Cardiac muscle cell (in vitro differentiated cells and primary cell): ENCODE measurements around the gene NPAS3. TPM values are rescaled to one million over a fixed set of nuclear protein-coding genes. Genes with fewer than 3 reads are reported as not detected.

Experiments used
- DNase-seq, 2 donors: peaks; one replicate each; pipeline versions ENCODE4 v3.0.0 to v3.0.0-alpha.2; 2010 to 2017; ENCODE audit warnings: low read depth in 1 of 2, low spot score in 1 of 2
- H3K27ac ChIP-seq: fragments of 200-600 bp; sonication (generic); 2 replicates; pipeline ENCODE4 v1.5.1; 2016
- H3K27me3 ChIP-seq: fragments of 200-600 bp; sonication (generic); 2 replicates; pipeline ENCODE4 v1.6.0; 2016; ENCODE audit warnings: control low read depth
- H3K36me3 ChIP-seq: fragments of 200-600 bp; sonication (generic); 2 replicates; pipeline ENCODE4 v1.5.1; 2016; ENCODE audit warnings: control low read depth
- H3K4me1 ChIP-seq: fragments of 200-600 bp; sonication (generic); 2 replicates; pipeline ENCODE4 v1.8.1; 2017; ENCODE audit warnings: low read depth, mild to moderate bottlenecking, mixed run types
- H3K4me3 ChIP-seq: fragments of 200-600 bp; sonication (generic); 2 replicates; pipeline ENCODE4 v1.5.1; 2016; ENCODE audit warnings: mild to moderate bottlenecking
- H3K9me3 ChIP-seq: fragments of 200-600 bp; sonication (generic); 2 replicates; pipeline ENCODE4 v1.5.1; 2017; ENCODE audit warnings: low read depth, mild to moderate bottlenecking, control low read depth
- polyA plus RNA-seq: library from polyadenylated mRNA; unstranded; fragments of >200 nt; fragmentation: Nextera tagmentation; extraction: Ambion mirVana; gene quantifications from 2 replicates; pipeline ENCODE4 v1.2.1, GENCODE V29; 2016
- total RNA-seq: library from RNA; depleted of rRNA; stranded (reverse); fragments of >200 nt; gene quantifications from 2 replicates; pipeline ENCODE4 v1.2.3, GENCODE V29; 2016
- TF ChIP-seq, protein P1 (sequence below): IDR thresholded peaks from 2 replicates; pipeline ENCODE4 v1.5.1; 2012; ENCODE audit warnings: low read depth, mild to moderate bottlenecking, low read length

The NPAS3 gene
- total and polyA plus RNA-seq, 2 experiments from 2014 or later = 0.18 TPM

GRCh38 chr14:33742166-33742565 lies 803.5 kb downstream of the NPAS3 start:
- H3K4me3 ChIP-seq = no peak overlapping the region
- TF ChIP-seq, protein P1, sequence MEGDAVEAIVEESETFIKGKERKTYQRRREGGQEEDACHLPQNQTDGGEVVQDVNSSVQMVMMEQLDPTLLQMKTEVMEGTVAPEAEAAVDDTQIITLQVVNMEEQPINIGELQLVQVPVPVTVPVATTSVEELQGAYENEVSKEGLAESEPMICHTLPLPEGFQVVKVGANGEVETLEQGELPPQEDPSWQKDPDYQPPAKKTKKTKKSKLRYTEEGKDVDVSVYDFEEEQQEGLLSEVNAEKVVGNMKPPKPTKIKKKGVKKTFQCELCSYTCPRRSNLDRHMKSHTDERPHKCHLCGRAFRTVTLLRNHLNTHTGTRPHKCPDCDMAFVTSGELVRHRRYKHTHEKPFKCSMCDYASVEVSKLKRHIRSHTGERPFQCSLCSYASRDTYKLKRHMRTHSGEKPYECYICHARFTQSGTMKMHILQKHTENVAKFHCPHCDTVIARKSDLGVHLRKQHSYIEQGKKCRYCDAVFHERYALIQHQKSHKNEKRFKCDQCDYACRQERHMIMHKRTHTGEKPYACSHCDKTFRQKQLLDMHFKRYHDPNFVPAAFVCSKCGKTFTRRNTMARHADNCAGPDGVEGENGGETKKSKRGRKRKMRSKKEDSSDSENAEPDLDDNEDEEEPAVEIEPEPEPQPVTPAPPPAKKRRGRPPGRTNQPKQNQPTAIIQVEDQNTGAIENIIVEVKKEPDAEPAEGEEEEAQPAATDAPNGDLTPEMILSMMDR = no peak
- DNase-seq = peak in 1 of 2 donors; percentile 26
- no peaks in the 10 kb centered on the region for H3K27me3 ChIP-seq
- H3K27ac ChIP-seq = no peak overlapping the region
- no peaks in the 10 kb centered on the region for H3K9me3 ChIP-seq
- H3K4me1 ChIP-seq = no peaks in the 10 kb centered on the region
- H3K36me3 ChIP-seq = no peaks in the 10 kb centered on the region

DNA sequence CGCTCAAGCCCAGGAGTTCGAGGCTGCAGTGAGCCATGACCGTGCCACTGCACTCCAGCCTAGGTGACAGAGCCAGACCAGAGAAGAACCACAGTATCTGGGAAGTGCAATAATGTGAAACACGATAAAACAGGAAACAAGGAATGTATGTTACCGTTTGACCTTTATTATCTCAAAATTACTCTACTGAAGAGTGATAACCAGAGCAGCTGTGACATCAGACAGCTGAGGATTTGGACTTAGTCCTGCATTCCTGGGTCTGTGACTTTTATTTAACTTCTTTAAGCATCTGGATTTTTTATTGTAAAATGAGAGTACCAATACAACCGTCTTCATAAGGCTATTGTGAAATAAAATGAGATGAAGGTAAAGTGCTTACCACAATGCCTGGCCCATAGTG lies 806.5 kb downstream of the NPAS3 start:
- H3K27me3 ChIP-seq = no peaks in the 10 kb centered on the region
- no peaks in the 10 kb centered on the region for H3K4me1 ChIP-seq
- no peaks in the 10 kb centered on the region for H3K9me3 ChIP-seq
- peak in 1 of 2 donors; percentile 46 for DNase-seq
- no peak overlapping the region for H3K4me3 ChIP-seq
- H3K27ac ChIP-seq = no peak overlapping the region
- H3K36me3 ChIP-seq = no peaks in the 10 kb centered on the region
- TF ChIP-seq, protein P1 = no peak

- Histone ChIP-seq H3K9me3 (no peaks in the 10 kb centered on the region), H3K4me3 (no peak overlapping the region), H3K4me1 (no peaks in the 10 kb centered on the region), H3K27ac (no peak overlapping the region), H3K36me3 (no peaks in the 10 kb centered on the region), H3K27me3 (no peaks in the 10 kb centered on the region)
- TF ChIP-seq, protein P1 = no peak
- no peak for DNase-seq
Measured at GRCh38 chr14:33747749-33748148, 809.1 kb downstream of the NPAS3 start.

- DNase-seq = peak in 1 of 2 donors; percentile 50
- Histone ChIP-seq H3K9me3 (no peaks in the 10 kb centered on the region), H3K27me3 (no peaks in the 10 kb centered on the region), H3K4me3 (no peak overlapping the region), H3K27ac (no peak overlapping the region), H3K36me3 (no peaks in the 10 kb centered on the region), H3K4me1 (no peaks in the 10 kb centered on the region)
- TF ChIP-seq, protein P1 = no peak
Measured at GRCh38 chr14:33754261-33754660, 815.6 kb downstream of the NPAS3 start.

DNA sequence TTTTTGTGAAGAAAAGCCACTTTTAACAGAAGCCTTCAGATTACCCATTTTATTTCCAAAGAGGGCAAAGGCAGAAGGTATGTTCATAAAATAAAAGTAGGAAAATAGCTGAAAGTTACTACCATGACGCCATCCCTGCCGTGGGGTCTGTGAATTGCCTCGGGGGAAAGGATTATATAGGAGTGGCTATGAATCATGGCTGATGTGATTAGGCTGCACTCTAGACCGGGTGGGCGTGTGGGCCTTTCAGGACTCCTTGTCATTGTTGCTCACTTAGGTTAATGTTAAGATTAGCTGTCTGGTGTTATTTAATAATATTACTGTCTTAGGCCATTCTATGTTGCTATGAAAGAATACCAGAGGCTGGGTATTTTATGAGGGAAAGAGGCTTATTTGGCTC lies 816.7 kb downstream of the NPAS3 start:
- H3K9me3 ChIP-seq = no peaks in the 10 kb centered on the region
- H3K36me3 ChIP-seq = no peaks in the 10 kb centered on the region
- no peak overlapping the region for H3K4me3 ChIP-seq
- H3K4me1 ChIP-seq = no peaks in the 10 kb centered on the region
- no peak for DNase-seq
- TF ChIP-seq, protein P1 = no peak
- H3K27ac ChIP-seq = no peak overlapping the region
- H3K27me3 ChIP-seq = no peaks in the 10 kb centered on the region

DNA sequence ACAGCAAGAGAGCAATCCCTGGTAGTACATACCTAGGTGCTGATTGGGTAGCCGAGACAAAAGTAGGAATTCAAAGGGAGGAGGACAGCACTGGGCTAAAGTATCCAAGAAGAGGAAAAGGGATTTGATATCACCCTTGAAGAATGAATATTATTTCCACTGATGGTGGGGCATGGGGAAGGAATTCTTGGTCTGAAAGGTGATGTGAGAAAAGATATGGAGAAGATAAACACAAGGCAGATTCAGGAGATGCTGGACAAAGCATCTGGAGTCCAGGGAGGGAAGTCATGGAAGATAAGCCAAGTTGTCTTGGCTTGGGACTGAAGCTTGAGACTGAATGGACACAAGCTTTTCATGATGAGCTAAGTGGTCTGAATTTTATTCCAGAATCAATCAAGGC lies 818.2 kb downstream of the NPAS3 start:
- H3K27me3 ChIP-seq = no peaks in the 10 kb centered on the region
- no peaks in the 10 kb centered on the region for H3K4me1 ChIP-seq
- H3K4me3 ChIP-seq = no peak overlapping the region
- no peaks in the 10 kb centered on the region for H3K9me3 ChIP-seq
- no peak overlapping the region for H3K27ac ChIP-seq
- H3K36me3 ChIP-seq = no peaks in the 10 kb centered on the region
- no peak for DNase-seq
- TF ChIP-seq, protein P1 = no peak
